HL-60 (cell line): ENCODE measurements around the gene MRPS23.
A peak's percentile ranks its signal among the peaks of the same experiment; 100 is the strongest.
"Not testable (repeated sequence)": the region's sequence is repeated elsewhere in the genome, so short reads cannot be mapped to it uniquely, and the experiment has no call there.

Experiments used
- DNase-seq, 2 experiments: peaks; one replicate each; pipeline ENCODE4 v3.0.0-alpha.2; 2010 to 2020; ENCODE audit warnings: low read depth in 1 of 2, low spot score in 1 of 2
- H3K27ac ChIP-seq: fragments of 250-450 bp; sonication (Bioruptor Pico); replicated peaks from 2 replicates; pipeline ENCODE4 v1.5.1; 2020; ENCODE audit warnings: mild to moderate bottlenecking, moderate library complexity
- H3K27me3 ChIP-seq: fragments of 250-450 bp; sonication (Bioruptor Pico); 2 replicates; pipeline ENCODE4 v1.5.1; 2021; ENCODE audit warnings: mild to moderate bottlenecking, moderate library complexity; ENCODE audit not compliant: insufficient read depth, poor library complexity, severe bottlenecking
- H3K4me3 ChIP-seq: replicated peaks from 2 replicates; pipeline ENCODE4 v1.5.1; 2011; ENCODE audit warnings: mild to moderate bottlenecking, control low read depth, low read length; ENCODE audit not compliant: insufficient read depth
- GABPA ChIP-seq: IDR thresholded peaks from 2 replicates; pipeline ENCODE4 v1.6.1; 2012; ENCODE audit warnings: low read depth
- POLR2AphosphoS5 ChIP-seq: IDR thresholded peaks from 2 replicates; pipeline ENCODE4 v1.6.1; 2012; ENCODE audit warnings: low read depth
- SPI1 ChIP-seq: IDR thresholded peaks from 2 replicates; pipeline ENCODE4 v1.6.1; 2012; ENCODE audit warnings: low read depth, mild to moderate bottlenecking, borderline replicate concordance
- TF ChIP-seq, protein P1 (sequence below): IDR thresholded peaks from 2 replicates; pipeline ENCODE4 v1.6.1; 2012; ENCODE audit warnings: low read depth; ENCODE audit not compliant: insufficient replicate concordance
- TF ChIP-seq, protein P2 (sequence below): IDR thresholded peaks from one replicate; pipeline ENCODE4 v1.5.1; 2011; ENCODE audit warnings: low read length, control low read depth, inconsistent platforms; ENCODE audit not compliant: insufficient read depth

MRPS23 gene

DNA sequence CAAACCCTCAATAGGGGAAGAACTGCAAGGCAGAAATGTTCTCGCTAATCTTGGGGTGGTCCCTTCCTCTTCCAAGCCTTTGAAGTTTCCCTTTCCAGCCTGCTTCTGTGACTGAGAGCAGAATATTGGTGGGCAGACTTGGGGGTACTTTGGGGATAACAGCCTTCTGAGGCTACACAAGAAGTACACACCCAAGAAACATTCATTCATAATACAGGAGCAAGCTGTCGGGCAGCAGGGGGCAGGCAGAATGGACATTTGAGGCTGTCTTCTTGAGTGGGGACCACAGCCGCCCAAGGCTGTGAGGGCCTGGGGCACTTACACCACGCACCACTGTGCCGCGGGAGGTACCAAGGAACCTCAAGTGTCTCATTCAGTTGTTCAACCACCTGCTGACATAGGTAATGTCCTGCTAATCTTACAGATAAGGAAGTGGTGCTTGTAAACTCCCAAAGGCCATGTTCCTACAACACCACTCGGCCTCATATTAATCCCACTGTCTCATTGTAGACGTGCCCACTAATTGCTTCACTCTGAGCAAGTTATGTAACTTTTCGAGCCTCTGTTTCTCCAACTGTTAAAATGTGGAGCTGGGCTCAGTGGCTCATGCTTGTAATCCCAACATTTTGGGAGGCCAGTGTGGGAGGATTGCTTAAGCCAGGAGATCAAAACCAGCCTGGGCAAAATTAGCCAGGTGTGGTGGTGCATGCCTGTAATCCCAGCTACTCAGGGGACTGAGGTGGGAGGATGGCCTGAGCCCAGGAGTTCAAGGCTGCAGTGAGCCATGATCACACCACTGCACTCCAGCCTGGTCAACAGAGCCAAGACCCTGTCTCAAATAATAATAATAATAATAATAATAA lies 2.5 kb upstream of the MRPS23 start:
- no peaks in the 10 kb centered on the region for H3K27me3 ChIP-seq
- TF ChIP-seq, protein P1, sequence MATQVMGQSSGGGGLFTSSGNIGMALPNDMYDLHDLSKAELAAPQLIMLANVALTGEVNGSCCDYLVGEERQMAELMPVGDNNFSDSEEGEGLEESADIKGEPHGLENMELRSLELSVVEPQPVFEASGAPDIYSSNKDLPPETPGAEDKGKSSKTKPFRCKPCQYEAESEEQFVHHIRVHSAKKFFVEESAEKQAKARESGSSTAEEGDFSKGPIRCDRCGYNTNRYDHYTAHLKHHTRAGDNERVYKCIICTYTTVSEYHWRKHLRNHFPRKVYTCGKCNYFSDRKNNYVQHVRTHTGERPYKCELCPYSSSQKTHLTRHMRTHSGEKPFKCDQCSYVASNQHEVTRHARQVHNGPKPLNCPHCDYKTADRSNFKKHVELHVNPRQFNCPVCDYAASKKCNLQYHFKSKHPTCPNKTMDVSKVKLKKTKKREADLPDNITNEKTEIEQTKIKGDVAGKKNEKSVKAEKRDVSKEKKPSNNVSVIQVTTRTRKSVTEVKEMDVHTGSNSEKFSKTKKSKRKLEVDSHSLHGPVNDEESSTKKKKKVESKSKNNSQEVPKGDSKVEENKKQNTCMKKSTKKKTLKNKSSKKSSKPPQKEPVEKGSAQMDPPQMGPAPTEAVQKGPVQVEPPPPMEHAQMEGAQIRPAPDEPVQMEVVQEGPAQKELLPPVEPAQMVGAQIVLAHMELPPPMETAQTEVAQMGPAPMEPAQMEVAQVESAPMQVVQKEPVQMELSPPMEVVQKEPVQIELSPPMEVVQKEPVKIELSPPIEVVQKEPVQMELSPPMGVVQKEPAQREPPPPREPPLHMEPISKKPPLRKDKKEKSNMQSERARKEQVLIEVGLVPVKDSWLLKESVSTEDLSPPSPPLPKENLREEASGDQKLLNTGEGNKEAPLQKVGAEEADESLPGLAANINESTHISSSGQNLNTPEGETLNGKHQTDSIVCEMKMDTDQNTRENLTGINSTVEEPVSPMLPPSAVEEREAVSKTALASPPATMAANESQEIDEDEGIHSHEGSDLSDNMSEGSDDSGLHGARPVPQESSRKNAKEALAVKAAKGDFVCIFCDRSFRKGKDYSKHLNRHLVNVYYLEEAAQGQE: no peak
- TF ChIP-seq SPI1 (no peak; the same call in 1 of the 2 replicates), POLR2AphosphoS5 (no peak), GABPA (no peak)
- TF ChIP-seq, protein P2, sequence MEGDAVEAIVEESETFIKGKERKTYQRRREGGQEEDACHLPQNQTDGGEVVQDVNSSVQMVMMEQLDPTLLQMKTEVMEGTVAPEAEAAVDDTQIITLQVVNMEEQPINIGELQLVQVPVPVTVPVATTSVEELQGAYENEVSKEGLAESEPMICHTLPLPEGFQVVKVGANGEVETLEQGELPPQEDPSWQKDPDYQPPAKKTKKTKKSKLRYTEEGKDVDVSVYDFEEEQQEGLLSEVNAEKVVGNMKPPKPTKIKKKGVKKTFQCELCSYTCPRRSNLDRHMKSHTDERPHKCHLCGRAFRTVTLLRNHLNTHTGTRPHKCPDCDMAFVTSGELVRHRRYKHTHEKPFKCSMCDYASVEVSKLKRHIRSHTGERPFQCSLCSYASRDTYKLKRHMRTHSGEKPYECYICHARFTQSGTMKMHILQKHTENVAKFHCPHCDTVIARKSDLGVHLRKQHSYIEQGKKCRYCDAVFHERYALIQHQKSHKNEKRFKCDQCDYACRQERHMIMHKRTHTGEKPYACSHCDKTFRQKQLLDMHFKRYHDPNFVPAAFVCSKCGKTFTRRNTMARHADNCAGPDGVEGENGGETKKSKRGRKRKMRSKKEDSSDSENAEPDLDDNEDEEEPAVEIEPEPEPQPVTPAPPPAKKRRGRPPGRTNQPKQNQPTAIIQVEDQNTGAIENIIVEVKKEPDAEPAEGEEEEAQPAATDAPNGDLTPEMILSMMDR: no peak
- peak; percentile 27 to 94 for DNase-seq
- peak overlapping the region; percentile 85 for H3K27ac ChIP-seq
- no peak overlapping the region for H3K4me3 ChIP-seq

DNA sequence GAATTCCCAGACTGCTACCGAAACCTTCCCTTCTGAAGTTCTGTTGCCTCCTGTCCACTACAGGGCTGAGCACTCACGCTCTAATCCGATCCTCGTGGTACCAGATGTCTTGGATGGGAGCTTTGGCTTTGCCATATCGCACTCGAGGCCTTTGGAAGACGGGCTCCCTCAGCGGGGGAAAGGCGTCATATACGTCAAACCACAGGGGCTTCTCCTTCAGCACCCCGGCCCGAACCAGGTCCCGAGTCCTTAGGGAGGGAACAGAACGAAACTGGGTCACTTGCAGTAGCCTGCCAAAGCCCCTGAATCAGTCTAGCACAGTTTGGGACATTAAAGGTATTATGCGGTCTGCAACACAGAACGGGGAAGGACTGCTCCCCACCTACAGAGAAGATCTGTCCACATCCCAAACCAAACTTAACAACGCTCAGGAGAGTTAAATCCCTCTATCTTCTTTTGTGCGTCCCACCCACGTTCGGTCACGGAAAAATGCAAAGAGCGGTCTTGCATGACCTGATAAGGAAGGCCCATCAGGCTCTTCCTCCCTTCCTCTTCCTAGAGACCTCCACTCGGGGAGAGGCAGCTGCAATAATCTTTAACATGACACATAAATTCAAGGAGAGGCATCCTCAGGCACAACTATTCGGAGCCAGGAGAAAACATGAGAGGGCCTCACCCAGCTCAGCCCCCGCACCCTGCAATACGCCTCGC lies 526 bp downstream of the MRPS23 start:
- peak overlapping the region; percentile 87 for H3K4me3 ChIP-seq
- no peaks in the 10 kb centered on the region for H3K27me3 ChIP-seq
- TF ChIP-seq, protein P1: no peak
- TF ChIP-seq GABPA (no peak), SPI1 (no peak), POLR2AphosphoS5 (no peak)
- TF ChIP-seq, protein P2: no peak
- peak in 1 of 2 experiments; percentile 24 for DNase-seq
- H3K27ac ChIP-seq: peak overlapping the region; percentile 85

DNA sequence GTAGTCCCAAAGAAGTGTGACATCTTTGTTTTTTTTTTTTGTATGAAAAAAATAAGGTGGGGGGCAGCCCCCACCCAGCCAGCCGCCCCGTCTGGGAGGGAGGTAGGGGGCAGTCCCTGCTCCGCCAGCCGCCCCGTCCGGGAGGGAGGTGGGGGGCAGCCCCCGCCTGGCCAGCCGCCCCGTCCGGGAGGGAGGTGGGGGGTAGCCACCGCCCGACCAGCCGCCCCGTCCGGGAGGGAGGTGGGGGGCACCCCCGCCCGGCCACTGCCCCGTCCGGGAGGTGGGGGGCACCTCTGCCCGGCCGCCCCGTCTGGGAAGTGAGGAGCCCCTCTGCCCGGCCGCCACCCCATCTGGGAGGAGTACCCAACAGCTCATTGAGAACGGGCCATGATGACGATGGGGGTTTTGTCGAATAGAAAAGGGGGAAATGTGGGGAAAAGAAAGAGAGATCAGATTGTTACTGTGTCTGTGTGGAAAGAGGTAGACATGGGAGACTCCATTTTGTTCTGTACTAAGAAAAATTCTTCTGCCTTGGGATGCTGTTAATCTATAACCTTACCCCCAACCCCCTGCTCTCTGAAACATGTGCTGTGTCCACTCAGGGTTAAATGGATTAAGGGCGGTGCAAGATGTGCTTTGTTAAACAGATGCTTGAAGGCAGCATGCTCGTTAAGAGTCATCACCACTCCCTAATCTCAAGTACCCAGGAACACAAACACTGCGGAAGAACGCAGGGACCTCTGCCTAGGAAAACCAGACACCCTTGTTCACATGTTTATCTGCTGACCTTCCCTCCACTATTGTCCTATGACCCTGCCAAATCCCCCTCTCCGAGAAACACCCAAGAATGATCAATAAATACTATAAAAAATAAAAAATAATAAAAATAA lies 3.5 kb downstream of the MRPS23 start:
- not testable (repeated sequence) for H3K27me3 ChIP-seq

DNA sequence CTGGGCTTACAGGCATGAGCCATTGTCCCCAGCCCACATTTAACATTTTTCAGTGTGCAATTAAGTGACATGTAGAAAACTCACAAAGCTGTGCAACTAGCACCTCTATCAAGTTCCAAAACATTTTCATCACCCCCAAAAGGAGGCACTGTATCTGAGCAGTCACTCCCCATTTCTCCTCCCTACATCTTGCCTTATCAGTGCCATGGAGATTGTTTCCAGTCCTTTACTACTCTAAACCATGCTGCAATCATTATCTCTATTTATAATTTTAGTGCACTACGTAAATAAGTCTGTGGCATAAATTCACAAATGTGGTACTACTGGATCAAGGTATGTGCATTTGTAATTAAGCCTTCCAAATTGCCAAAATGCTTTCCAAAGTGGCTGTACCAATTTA lies 7.6 kb downstream of the MRPS23 start:
- no peak overlapping the region for H3K4me3 ChIP-seq
- no peaks in the 10 kb centered on the region for H3K27me3 ChIP-seq
- H3K27ac ChIP-seq: no peak overlapping the region
- TF ChIP-seq SPI1: no peak
- TF ChIP-seq POLR2AphosphoS5: no peak
- no peak for TF ChIP-seq GABPA
- TF ChIP-seq, protein P1: no peak
- TF ChIP-seq, protein P2: no peak
- DNase-seq: no peak

More for the DNA sequence above, 3.5 kb downstream of the MRPS23 start:
- H3K27ac ChIP-seq, H3K4me3 ChIP-seq, DNase-seq: not testable (repeated sequence)
